Activated CD4-positive, alpha-beta T cell treated with anti-CD3 and anti-CD28 coated beads for 48 hours (primary cell): Measurements from ENCODE around the gene SYTL5.

Experiments used
- DNase-seq: peaks from one replicate; pipeline ENCODE4 v3.0.0-alpha.2; 2020

SYTL5 gene

DNA sequence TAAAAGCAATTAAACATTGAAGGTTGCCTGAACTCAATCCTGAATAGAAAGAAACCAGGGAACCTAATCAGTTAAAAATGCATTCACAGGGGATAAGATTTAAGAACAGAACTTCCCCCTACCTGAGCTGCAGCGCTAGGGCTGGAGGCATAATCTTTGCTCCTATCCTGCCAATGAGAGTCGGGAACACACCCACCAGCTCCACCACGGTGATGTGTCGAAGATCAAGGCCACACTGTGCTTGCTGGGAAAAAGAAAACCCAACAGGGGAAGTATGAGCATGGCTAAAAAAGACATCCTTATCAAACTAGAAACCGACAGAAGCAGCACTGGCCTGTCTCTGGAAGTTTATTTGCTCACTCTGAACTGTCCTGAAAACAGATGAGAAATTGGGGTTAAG is 148.0 kb downstream of the SYTL5 start:
- no peak for DNase-seq

DNA sequence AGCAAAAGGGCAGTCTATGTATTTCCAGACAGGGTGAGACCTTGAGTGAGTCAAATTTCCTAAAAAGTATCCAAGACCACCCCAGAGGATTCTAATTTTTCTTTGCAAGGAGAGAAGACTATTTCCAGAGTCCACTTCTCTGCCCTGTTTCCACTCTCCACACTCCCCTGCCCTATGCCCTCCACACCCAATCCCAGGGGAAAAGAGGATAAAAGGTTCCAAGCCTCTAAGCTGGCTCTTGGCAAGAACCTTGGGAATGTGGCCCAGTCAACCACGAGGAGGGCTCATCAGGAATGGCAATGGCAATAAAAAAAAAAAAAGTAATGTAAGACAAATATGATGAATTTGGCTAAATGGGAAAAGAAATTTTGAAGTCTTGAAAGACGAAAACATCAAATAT is 148.5 kb downstream of the SYTL5 start:
- DNase-seq, result no peak

DNA sequence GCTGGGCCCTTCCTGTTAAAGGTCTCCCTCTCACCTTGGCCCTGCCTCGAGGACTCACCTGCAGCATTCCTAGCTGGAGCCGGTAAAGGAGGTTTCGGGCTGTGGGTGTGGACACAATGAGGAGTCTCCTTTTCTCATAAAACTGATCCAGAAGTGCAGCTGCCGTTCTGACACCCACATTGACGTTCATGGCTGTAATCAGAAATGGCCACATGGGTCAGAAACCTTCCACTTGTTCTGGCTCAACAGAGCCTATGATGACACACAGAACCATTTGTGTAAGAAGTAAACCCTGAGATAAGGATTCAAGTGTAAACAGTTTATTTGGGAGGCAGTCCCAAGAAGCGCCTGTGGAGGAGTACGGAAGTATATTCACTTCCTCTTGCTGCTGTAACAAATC is 150.5 kb downstream of the SYTL5 start:
- no peak for DNase-seq

DNA sequence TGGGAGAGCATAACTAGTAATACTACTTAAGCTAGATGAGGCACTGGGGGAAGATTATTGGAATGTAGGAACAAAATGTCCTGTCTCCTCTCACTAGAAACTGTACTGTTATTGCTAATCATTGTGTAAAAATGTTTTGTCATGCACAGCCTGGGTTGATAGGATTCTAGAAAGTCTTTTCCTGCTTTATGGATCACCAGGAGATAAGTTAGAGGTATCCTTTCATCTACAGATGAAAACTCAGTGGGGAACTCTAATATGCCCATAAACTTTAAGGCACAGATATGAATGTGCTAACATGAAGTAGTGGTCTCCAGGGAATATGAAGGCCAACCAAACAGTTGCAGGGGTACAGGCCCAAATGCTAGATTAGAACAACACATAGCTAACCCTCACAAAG is 156.8 kb downstream of the SYTL5 start:
- DNase-seq, result no peak

DNA sequence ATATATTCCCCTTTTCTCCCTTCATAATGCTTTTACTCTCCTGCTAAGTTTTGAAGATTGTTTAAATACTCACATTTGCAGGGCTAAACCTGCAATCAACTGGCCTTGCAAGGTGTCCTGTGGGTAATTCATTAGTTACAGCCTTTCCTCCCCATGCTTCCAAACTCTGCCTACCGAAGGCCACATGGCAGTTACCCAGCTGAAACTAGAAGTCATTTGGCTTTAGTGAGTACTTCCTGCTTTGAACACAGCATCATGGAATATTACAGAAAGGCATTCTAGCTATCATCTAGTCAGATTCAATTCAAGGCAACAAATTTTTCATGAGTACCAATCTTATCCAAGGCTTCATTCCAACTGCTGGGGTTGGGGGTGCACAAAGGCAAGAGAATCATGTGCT is 158.7 kb downstream of the SYTL5 start:
- no peak for DNase-seq

DNA sequence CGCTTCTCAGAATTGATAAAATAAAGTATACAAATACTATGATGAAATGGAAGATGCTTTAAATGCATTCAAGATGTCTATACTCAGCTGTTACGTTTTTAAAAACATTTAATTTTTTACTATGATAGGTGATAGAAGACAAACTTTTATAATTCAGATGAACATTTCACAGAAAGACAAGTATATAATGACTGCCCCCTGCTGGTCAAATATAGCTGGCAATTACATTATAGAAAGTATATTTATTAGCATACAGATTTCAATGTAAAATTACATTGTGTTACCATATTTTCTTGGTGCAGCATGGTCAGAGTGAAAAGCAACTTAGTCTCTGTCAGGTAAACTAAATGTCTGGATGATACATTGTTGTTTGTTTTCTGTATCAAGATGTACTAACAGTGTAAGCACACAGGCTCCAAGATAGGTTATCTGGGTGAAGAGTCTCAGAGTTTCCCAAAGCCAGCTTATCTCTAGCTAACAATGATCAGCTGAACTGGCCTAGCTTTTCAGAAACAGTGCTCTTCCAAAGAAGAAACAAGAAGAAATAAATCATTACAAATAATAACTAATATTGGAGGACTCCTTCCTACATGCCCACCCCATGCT is 160.2 kb downstream of the SYTL5 start:
- DNase-seq, result peak; percentile 7

DNA sequence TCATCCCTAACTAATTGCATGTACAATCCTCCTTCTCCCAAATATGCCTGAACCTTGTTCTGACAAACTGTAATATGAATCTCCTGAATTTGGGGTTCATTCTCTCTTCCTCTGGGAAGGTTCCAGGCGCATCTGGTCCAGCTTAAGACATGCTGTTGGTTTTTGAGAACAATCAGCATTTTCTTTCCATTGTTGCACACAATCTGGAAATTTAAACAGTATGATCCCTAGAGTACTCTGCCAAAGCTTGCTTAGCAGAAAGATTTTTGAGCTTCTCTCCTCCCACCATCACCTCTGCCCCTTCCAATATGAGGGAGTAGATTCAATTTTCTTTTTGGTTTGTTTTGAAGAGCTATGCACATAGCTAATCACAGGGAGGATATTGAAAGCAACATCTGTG is 164.2 kb downstream of the SYTL5 start:
- DNase-seq, result no peak

DNA sequence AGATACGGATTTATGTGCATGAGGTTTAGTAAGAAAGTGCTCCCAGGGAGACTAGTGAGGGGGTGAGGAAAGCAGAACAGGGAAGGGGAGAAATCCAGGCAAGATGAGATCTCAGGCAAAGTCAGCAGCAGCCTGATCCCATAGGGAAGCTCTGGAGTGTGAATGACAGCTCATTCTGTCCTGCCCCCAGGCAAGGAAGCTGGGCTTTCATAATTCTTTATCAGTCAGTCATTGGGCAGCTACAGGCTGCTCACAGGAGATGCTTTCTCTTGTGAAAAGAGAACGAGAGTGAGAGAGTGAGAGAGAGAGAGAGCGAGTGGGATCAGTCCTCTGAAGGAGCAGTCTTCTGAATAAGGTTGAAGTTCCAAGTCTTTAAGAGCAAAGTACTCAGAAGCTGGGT is 166.2 kb downstream of the SYTL5 start:
- DNase-seq, result no peak

DNA sequence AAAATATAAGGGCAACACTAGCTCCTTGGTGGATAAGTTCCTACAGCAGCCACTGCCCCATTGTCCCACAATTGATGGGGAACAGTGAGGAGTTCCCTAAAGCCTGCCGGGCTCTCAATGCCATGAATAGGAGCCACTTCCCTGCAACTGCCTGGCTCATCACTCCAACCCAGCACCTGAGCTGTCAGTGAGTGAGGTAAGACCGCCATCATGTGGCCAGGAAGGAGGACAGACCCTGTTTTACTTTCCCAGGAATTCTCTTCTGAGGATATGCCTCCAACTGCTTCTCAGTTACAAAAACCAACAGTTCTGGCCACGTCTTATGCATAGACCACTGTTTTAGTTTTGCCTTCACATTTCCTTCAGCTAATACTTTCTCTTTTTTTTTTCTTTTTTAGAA is 168.8 kb downstream of the SYTL5 start:
- DNase-seq, result no peak

DNA sequence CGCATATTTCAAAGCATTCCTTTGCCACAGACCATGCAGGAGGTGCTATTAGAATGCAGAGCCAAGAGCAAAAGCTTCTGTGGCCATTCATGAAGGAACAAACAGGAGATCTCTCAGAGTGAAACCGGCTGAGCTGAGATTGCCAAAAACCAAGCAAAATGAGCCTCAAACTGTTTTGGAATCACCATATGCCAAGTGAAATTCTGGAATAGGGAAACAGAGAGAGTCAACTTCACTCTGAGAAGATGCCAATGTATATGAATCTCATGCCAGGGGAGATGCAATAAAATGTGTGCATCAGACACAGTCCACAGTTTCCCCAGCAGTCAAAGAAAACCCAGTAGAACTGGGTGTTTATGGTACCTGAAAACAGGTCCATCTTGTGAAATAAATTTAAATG is 172.0 kb downstream of the SYTL5 start:
- no peak for DNase-seq
